GM12878 (cell line): Measurements from ENCODE around the gene PRDM16. TPM values are rescaled to one million over a fixed set of nuclear protein-coding genes. Genes with fewer than 3 reads are reported as not detected.

Source experiments
- ATAC-seq: fragments of 200-7000 bp; cut with Tn5 transposase; 3 replicates; pipeline ENCODE4 v1.9.1; 2020; ENCODE audit warnings: mild to moderate bottlenecking, moderate library complexity
- BruUV-seq: library from RNA; stranded (reverse); fragments of 400-500 nt; replicated peaks from 2 replicates; lab custom pipeline; 2021; lab: Mats Ljungman, UMichigan
- CTCF ChIA-PET: fragments of 300-600 bp; sonication (Branson Sonifier 250); formaldehyde crosslinking; extraction: SDS; loops from one replicate; lab custom pipeline; 2021; ENCODE audit warnings: inconsistent platforms; lab: Yijun Ruan, JAX
- POLR2A ChIA-PET: fragments of 350-600 bp; formaldehyde crosslinking; extraction: SDS; loops from one replicate; lab custom pipeline; 2021; ENCODE audit warnings: inconsistent platforms; lab: Charles Lee
- RAD21 ChIA-PET: fragments of 300-600 bp; sonication (Branson Sonifier 250); formaldehyde crosslinking; loops from one replicate; lab custom pipeline; 2023; ENCODE audit warnings: antibody characterized with exemption; ENCODE audit not compliant: unreplicated experiment; lab: Charles Lee
- SMC1A ChIA-PET: fragments of 300-600 bp; sonication (Branson Sonifier 250); formaldehyde crosslinking; loops from one replicate; lab custom pipeline; 2023; ENCODE audit not compliant: unreplicated experiment, uncharacterized antibody; lab: Charles Lee
- DNase-seq: peaks from one replicate; pipeline ENCODE4 v3.0.0-alpha.2; 2011; ENCODE audit warnings: low read depth, low spot score
- FAIRE-seq: peaks from 3 replicates; lab custom pipeline; 2011; peaks lifted over from hg19 to GRCh38; lab: Jason Lieb, UNC
- H2AFZ ChIP-seq: 2 replicates; pipeline ENCODE4 v1.6.0; 2011; ENCODE audit warnings: low read depth, low read length, control low read depth; ENCODE audit not compliant: control insufficient read depth
- H3K27ac ChIP-seq: 2 replicates; pipeline ENCODE4 v1.5.1; 2011; ENCODE audit warnings: control low read depth; ENCODE audit not compliant: control insufficient read depth, insufficient read depth
- H3K27me3 ChIP-seq, 2 experiments: replicated peaks in 1 of 2; 2 replicates each; pipeline versions ENCODE4 v1.6.0 to v1.6.1; 2011; ENCODE audit warnings: low read length in 1 of 2; ENCODE audit not compliant: control insufficient read depth in 2 of 2, insufficient read depth in 2 of 2
- H3K36me3 ChIP-seq, 2 experiments: 2 replicates each; pipeline ENCODE4 v1.5.1; 2011; ENCODE audit warnings: low read length in 1 of 2; ENCODE audit not compliant: control insufficient read depth in 2 of 2, insufficient read depth in 2 of 2
- H3K4me1 ChIP-seq: 2 replicates; pipeline ENCODE4 v1.6.1; 2011; ENCODE audit warnings: mild to moderate bottlenecking, low read length, moderate library complexity, mixed read lengths; ENCODE audit not compliant: control insufficient read depth, insufficient read depth
- H3K4me2 ChIP-seq: 2 replicates; pipeline ENCODE4 v1.6.0; 2011; ENCODE audit warnings: control low read depth; ENCODE audit not compliant: control insufficient read depth, insufficient read depth
- H3K4me3 ChIP-seq: fragments of 200-600 bp; sonication (generic); 2 replicates; pipeline ENCODE4 v1.5.1; 2016
- H3K79me2 ChIP-seq: 2 replicates; pipeline ENCODE4 v1.6.0; 2011; ENCODE audit warnings: low read length; ENCODE audit not compliant: control insufficient read depth, insufficient read depth
- H3K9ac ChIP-seq: 2 replicates; pipeline ENCODE4 v1.8.0; 2011; ENCODE audit warnings: low read length, control low read depth, mixed read lengths; ENCODE audit not compliant: control insufficient read depth, insufficient read depth
- H3K9me3 ChIP-seq: replicated peaks from 3 replicates; pipeline ENCODE4 v1.5.1; 2011; ENCODE audit warnings: mild to moderate bottlenecking, low read length; ENCODE audit not compliant: control insufficient read depth, insufficient read depth
- H4K20me1 ChIP-seq: 2 replicates; pipeline ENCODE4 v1.6.0; 2011; ENCODE audit not compliant: control insufficient read depth, insufficient read depth
- CBX3 ChIP-seq: fragments of 200-600 bp; sonication (generic); IDR thresholded peaks from 2 replicates; pipeline ENCODE4 v1.6.1; 2016; ENCODE audit warnings: low read depth, borderline replicate concordance
- ESRRA ChIP-seq: IDR thresholded peaks from 2 replicates; pipeline ENCODE4 v1.6.1; 2012; ENCODE audit warnings: mild to moderate bottlenecking, low read length, improper control_type of control experiment
- EZH2 ChIP-seq: IDR thresholded peaks from 2 replicates; pipeline ENCODE4 v1.6.1; 2012; ENCODE audit warnings: low read depth, mild to moderate bottlenecking, control low read depth, inconsistent platforms, low read length, borderline replicate concordance; ENCODE audit not compliant: control insufficient read depth
- FOXM1 ChIP-seq: IDR thresholded peaks from 2 replicates; pipeline ENCODE4 v1.6.1; 2012; ENCODE audit warnings: low read depth, mild to moderate bottlenecking, inconsistent platforms, low read length, moderate library complexity
- HDAC2 ChIP-seq: fragments of 200-600 bp; sonication (generic); IDR thresholded peaks from 2 replicates; pipeline ENCODE4 v1.6.1; 2017
- IKZF1 ChIP-seq: fragments of 450-650 bp; conservative IDR thresholded peaks from 2 replicates; pipeline ENCODE4 v1.6.1; 2017; ENCODE audit warnings: antibody characterized with exemption, mild to moderate bottlenecking
- MYB ChIP-seq: fragments of 150-350 bp; IDR thresholded peaks from 2 replicates; pipeline ENCODE4 v1.6.1; 2014; ENCODE audit warnings: mild to moderate bottlenecking, low read depth, low read length, borderline replicate concordance
- NFXL1 ChIP-seq: fragments of 450-650 bp; IDR thresholded peaks from 2 replicates; pipeline ENCODE4 v1.6.1; 2017; ENCODE audit warnings: antibody characterized with exemption, mild to moderate bottlenecking, borderline replicate concordance
- PAX5 ChIP-seq: IDR thresholded peaks from 2 replicates; pipeline ENCODE4 v1.6.1; 2011; ENCODE audit warnings: low read depth, low read length, borderline replicate concordance
- PAX8 ChIP-seq: fragments of 450-650 bp; IDR thresholded peaks from 2 replicates; pipeline ENCODE4 v1.6.1; 2017; ENCODE audit warnings: mild to moderate bottlenecking, moderate library complexity
- SRF ChIP-seq, 2 experiments: IDR thresholded peaks; 2 replicates each; pipeline ENCODE4 v1.6.1; 2011; ENCODE audit warnings: low read depth in 2 of 2, low read length in 2 of 2, mild to moderate bottlenecking in 1 of 2, moderate library complexity in 1 of 2
- TCF3 ChIP-seq: IDR thresholded peaks from 2 replicates; pipeline ENCODE4 v1.6.1; 2012; ENCODE audit warnings: low read depth, mild to moderate bottlenecking, low read length, borderline replicate concordance; ENCODE audit not compliant: insufficient read depth
- YBX1 ChIP-seq: fragments of 450-650 bp; IDR thresholded peaks from 2 replicates; pipeline ENCODE4 v1.6.1; 2016; ENCODE audit warnings: antibody characterized with exemption
- YY1 ChIP-seq: IDR thresholded peaks from 2 replicates; pipeline ENCODE4 v1.6.1; 2011; ENCODE audit warnings: low read depth, mild to moderate bottlenecking, low read length
- ZNF274 ChIP-seq: IDR thresholded peaks from one replicate; pipeline ENCODE4 v1.8.0; 2011; ENCODE audit not compliant: insufficient read length, insufficient read depth
- WGBS: methylation state at CpG from one replicate; pipeline ENCODE4 v1.1.6; 2016; ENCODE audit warnings: low lambda C conversion rate; ENCODE audit not compliant: insufficient replicate concordance, insufficient coverage; ENCODE audit errors: missing lambda C conversion rate; 5-methylcytosine and 5-hydroxymethylcytosine counted together
- in situ Hi-C: fragments of 300-500 bp; cut with MboI; formaldehyde crosslinking; loops from 9 replicates; pipeline ENCODE4 v1.14.3; 2018; ENCODE audit warnings: mixed read lengths
- intact Hi-C: fragments of 100-400 bp; cut with micrococcal nuclease; formaldehyde crosslinking; loops from one replicate; pipeline ENCODE4 v1.14.2; 2022; ENCODE audit not compliant: unreplicated experiment
- polyA plus RNA-seq, 11 experiments: library from polyadenylated mRNA; depleted of rRNA in 4 of 11; unstranded in 6 of 11; stranded (reverse) in 5 of 11; fragments of >200 nt; fragmentation: Nextera tagmentation in 4 of 11; fragmentation: Illumina TruSeq in 1 of 11; extraction: Ambion mirVana in 4 of 11; extraction: Trizol in 1 of 11; gene quantifications; 1 replicate in 1 of 11; 2 replicates in 10 of 11; pipeline versions ENCODE4 v1.2.1 to v1.2.3, GENCODE V29; 2011 to 2016; ENCODE audit warnings: inconsistent platforms in 2 of 11, missing spikeins in 2 of 11, low read depth in 1 of 11
- total RNA-seq, 4 experiments: library from RNA; depleted of rRNA in 3 of 4; stranded (reverse); fragments of >200 nt in 3 of 4; fragmentation: Illumina TruSeq in 1 of 4; extraction: Trizol in 1 of 4; gene quantifications; 2 replicates each; pipeline versions ENCODE4 v1.2.1 to v1.2.3, GENCODE V29; 2013 to 2021
- TF ChIP-seq, protein P1 (sequence below): fragments of 450-650 bp; IDR thresholded peaks from 2 replicates; pipeline ENCODE4 v1.6.1; 2017; ENCODE audit warnings: low read depth, mild to moderate bottlenecking, moderate library complexity

The PRDM16 gene
- total and polyA plus RNA-seq, 10 of the 15 experiments (the other 5 are each of a cell fraction or from before 2014, with no cell fraction given): 0.03 TPM; not detected in 9

DNA sequence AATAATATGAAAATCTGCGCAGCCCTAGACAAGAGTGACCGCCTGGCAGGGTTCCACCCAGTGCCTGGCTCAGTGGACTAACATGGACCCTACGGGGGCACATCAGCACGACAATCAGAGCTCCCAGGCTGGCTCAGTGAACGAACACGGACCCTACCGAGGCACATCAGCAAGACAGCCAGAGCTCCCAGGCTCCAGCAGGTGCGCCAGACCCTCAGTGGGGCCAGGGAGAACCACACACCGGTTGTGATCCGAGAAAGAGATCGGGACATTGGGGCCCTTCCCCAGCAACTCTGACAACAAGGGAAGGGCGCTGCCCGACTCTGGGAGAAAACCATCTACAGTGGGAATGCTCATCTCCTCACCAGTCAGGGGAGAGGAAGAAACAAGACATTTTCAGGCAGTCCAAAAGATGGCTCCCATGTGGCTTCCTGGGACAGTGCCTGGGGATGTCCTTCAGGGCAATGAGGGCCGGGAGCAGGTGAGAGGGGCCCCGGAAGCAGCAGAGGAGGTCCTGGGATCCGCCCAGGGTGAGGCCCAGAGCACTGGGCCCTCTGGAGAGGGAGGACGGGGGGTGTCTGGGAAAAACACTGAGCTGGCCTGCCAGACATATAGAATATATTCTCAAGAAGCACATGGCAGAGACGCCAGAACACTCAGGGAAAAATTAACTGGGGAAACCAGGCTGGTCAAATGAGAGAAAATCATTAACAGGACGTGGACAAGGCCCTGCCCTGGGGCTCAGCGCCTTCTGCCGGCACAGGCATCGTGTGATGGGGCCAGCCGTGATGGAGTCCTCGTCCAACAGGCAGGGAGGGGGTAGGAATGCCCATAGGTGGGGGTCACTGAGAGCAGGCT is 390.3 kb downstream of the PRDM16 start:
- ChIA-PET SMC1A (no interaction called here), RAD21 (no interaction called here), CTCF (no interaction called here), POLR2A (no interaction called here)
- ATAC-seq: no peak
- in situ Hi-C loops: no loop called here
- intact Hi-C loops: no loop called here
- Histone ChIP-seq H3K27me3 (no peaks in the 10 kb centered on the region; a peak in 1 of 4 replicates), H3K27ac (no peak overlapping the region), H3K4me1 (no peaks in the 10 kb centered on the region), H4K20me1 (no peaks in the 10 kb centered on the region), H2AFZ (no peak overlapping the region), H3K9me3 (no peaks in the 10 kb centered on the region), H3K4me2 (no peak overlapping the region), H3K9ac (no peak overlapping the region), H3K4me3 (no peak overlapping the region), H3K79me2 (no peaks in the 10 kb centered on the region), H3K36me3 (no peaks in the 10 kb centered on the region)
- no TSS peak for BruUV-seq
- FAIRE-seq: no peak
- DNase-seq: no peak
- WGBS: 22% methylated on average over 24 of the region's 24 CpGs
- TF ChIP-seq CBX3 (no peak), NFXL1 (no peak), SRF (IDR thresholded peaks at IDR 0.05; ENCODE audit: low read depth in 2 of 2, low read length in 2 of 2) (no peak), ZNF274 (no peak), FOXM1 (no peak), TCF3 (no peak), YY1 (no peak), MYB (no peak), PAX5 (no peak), PAX8 (no peak), IKZF1 (no peak), HDAC2 (no peak), EZH2 (no peak), YBX1 (no peak), ESRRA (no peak)
- TF ChIP-seq, protein P1, sequence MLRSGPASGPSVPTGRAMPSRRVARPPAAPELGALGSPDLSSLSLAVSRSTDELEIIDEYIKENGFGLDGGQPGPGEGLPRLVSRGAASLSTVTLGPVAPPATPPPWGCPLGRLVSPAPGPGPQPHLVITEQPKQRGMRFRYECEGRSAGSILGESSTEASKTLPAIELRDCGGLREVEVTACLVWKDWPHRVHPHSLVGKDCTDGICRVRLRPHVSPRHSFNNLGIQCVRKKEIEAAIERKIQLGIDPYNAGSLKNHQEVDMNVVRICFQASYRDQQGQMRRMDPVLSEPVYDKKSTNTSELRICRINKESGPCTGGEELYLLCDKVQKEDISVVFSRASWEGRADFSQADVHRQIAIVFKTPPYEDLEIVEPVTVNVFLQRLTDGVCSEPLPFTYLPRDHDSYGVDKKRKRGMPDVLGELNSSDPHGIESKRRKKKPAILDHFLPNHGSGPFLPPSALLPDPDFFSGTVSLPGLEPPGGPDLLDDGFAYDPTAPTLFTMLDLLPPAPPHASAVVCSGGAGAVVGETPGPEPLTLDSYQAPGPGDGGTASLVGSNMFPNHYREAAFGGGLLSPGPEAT: no peak
